ENCODE measurements around the gene SGTA. TPM values are rescaled to one million over a fixed set of nuclear protein-coding genes. Genes with fewer than 3 reads are reported as not detected.

The SGTA gene
- total RNA-seq, 1 experiment from 2014 or later = 103 TPM

- Histone ChIP-seq H3K27me3 (ENCODE audit: control insufficient read depth, insufficient read depth, low read length) (no peaks in the 10 kb centered on the region), H3K36me3 (replicated peaks; ENCODE audit: control insufficient read depth, insufficient read depth, low read length) (peaks cover 18% of the 10 kb centered on the region)
- peak; percentile 55 for DNase-seq
Measured at GRCh38 chr19:2761876-2762782, 20.9 kb downstream of the SGTA start.

GRCh38 chr19:2761309-2761677 lies 21.8 kb downstream of the SGTA start:
- Histone ChIP-seq H3K4me3 (ENCODE audit: insufficient read depth, low read depth, low read length) (no peak overlapping the region), H3K27me3 (ENCODE audit: control insufficient read depth, insufficient read depth, low read length) (no peaks in the 10 kb centered on the region), H3K36me3 (replicated peaks; ENCODE audit: control insufficient read depth, insufficient read depth, low read length) (peaks cover 19% of the 10 kb centered on the region)
- peak; percentile 58 for DNase-seq

More at GRCh38 chr19:2761876-2762782, 20.9 kb downstream of the SGTA start:
- no peak overlapping the region for H3K4me3 ChIP-seq (ENCODE audit: insufficient read depth, low read depth, low read length)

GRCh38 chr19:2759965-2760364 lies 23.1 kb downstream of the SGTA start:
- no peaks in the 10 kb centered on the region for H3K27me3 ChIP-seq (ENCODE audit: control insufficient read depth, insufficient read depth, low read length)
- no peak overlapping the region for H3K4me3 ChIP-seq (ENCODE audit: insufficient read depth, low read depth, low read length)
- no peak for DNase-seq
- H3K36me3 ChIP-seq (replicated peaks; ENCODE audit: control insufficient read depth, insufficient read depth, low read length) = peaks cover 21% of the 10 kb centered on the region

GRCh38 chr19:2759362-2759761 lies 23.7 kb downstream of the SGTA start:
- peaks cover 21% of the 10 kb centered on the region for H3K36me3 ChIP-seq (replicated peaks; ENCODE audit: control insufficient read depth, insufficient read depth, low read length)
- DNase-seq = no peak
- H3K4me3 ChIP-seq (ENCODE audit: insufficient read depth, low read depth, low read length) = no peak overlapping the region
- H3K27me3 ChIP-seq (ENCODE audit: control insufficient read depth, insufficient read depth, low read length) = no peaks in the 10 kb centered on the region

GRCh38 chr19:2758601-2759313 lies 24.3 kb downstream of the SGTA start:
- DNase-seq = no peak
- no peaks in the 10 kb centered on the region for H3K27me3 ChIP-seq (ENCODE audit: control insufficient read depth, insufficient read depth, low read length)
- H3K4me3 ChIP-seq (ENCODE audit: insufficient read depth, low read depth, low read length) = no peak overlapping the region
- H3K36me3 ChIP-seq (replicated peaks; ENCODE audit: control insufficient read depth, insufficient read depth, low read length) = peaks cover 20% of the 10 kb centered on the region

GRCh38 chr19:2756921-2757881 lies 25.9 kb downstream of the SGTA start:
- H3K27me3 ChIP-seq (ENCODE audit: control insufficient read depth, insufficient read depth, low read length) = no peaks in the 10 kb centered on the region
- peak; percentile 54 for DNase-seq
- no peak overlapping the region for H3K4me3 ChIP-seq (ENCODE audit: insufficient read depth, low read depth, low read length)
- H3K36me3 ChIP-seq (replicated peaks; ENCODE audit: control insufficient read depth, insufficient read depth, low read length) = peaks cover 16% of the 10 kb centered on the region

- DNase-seq = peak; percentile 55
- peaks cover 16% of the 10 kb centered on the region for H3K36me3 ChIP-seq (replicated peaks; ENCODE audit: control insufficient read depth, insufficient read depth, low read length)
- no peak overlapping the region for H3K4me3 ChIP-seq (ENCODE audit: insufficient read depth, low read depth, low read length)
- no peaks in the 10 kb centered on the region for H3K27me3 ChIP-seq (ENCODE audit: control insufficient read depth, insufficient read depth, low read length)
Measured at GRCh38 chr19:2756477-2756876, 26.6 kb downstream of the SGTA start.

- Histone ChIP-seq H3K36me3 (replicated peaks; ENCODE audit: control insufficient read depth, insufficient read depth, low read length) (peaks cover 16% of the 10 kb centered on the region), H3K4me3 (ENCODE audit: insufficient read depth, low read depth, low read length) (no peak overlapping the region), H3K27me3 (ENCODE audit: control insufficient read depth, insufficient read depth, low read length) (no peaks in the 10 kb centered on the region)
- no peak for DNase-seq
Measured at GRCh38 chr19:2755811-2756210, 27.3 kb downstream of the SGTA start.

GRCh38 chr19:2755448-2755705 lies 27.7 kb downstream of the SGTA start:
- Histone ChIP-seq H3K36me3 (replicated peaks; ENCODE audit: control insufficient read depth, insufficient read depth, low read length) (peaks cover 15% of the 10 kb centered on the region), H3K27me3 (ENCODE audit: control insufficient read depth, insufficient read depth, low read length) (no peaks in the 10 kb centered on the region), H3K4me3 (ENCODE audit: insufficient read depth, low read depth, low read length) (no peak overlapping the region)
- DNase-seq = no peak

GRCh38 chr19:2754659-2755447 lies 28.2 kb downstream of the SGTA start:
- peak; percentile 58 for DNase-seq
- peaks cover 15% of the 10 kb centered on the region for H3K36me3 ChIP-seq (replicated peaks; ENCODE audit: control insufficient read depth, insufficient read depth, low read length)
- H3K4me3 ChIP-seq (ENCODE audit: insufficient read depth, low read depth, low read length) = no peak overlapping the region
- no peaks in the 10 kb centered on the region for H3K27me3 ChIP-seq (ENCODE audit: control insufficient read depth, insufficient read depth, low read length)

GRCh38 chr19:2751438-2751830 lies 31.6 kb downstream of the SGTA start:
- H3K4me3 ChIP-seq (ENCODE audit: insufficient read depth, low read depth, low read length) = no peak overlapping the region
- H3K36me3 ChIP-seq (replicated peaks; ENCODE audit: control insufficient read depth, insufficient read depth, low read length) = peaks cover 7% of the 10 kb centered on the region
- no peaks in the 10 kb centered on the region for H3K27me3 ChIP-seq (ENCODE audit: control insufficient read depth, insufficient read depth, low read length)
- DNase-seq = no peak

- Histone ChIP-seq H3K4me3 (ENCODE audit: insufficient read depth, low read depth, low read length) (no peak overlapping the region), H3K27me3 (ENCODE audit: control insufficient read depth, insufficient read depth, low read length) (no peaks in the 10 kb centered on the region), H3K36me3 (replicated peaks; ENCODE audit: control insufficient read depth, insufficient read depth, low read length) (peaks cover 7% of the 10 kb centered on the region)
- DNase-seq = no peak
Measured at GRCh38 chr19:2750808-2751437, 32.1 kb downstream of the SGTA start.

GRCh38 chr19:2747349-2747748 lies 35.7 kb downstream of the SGTA start:
- DNase-seq = no peak
- Histone ChIP-seq H3K27me3 (ENCODE audit: control insufficient read depth, insufficient read depth, low read length) (no peaks in the 10 kb centered on the region; the same call in 1 of the 2 replicates), H3K4me3 (ENCODE audit: insufficient read depth, low read depth, low read length) (no peak overlapping the region), H3K36me3 (replicated peaks; ENCODE audit: control insufficient read depth, insufficient read depth, low read length) (no peaks in the 10 kb centered on the region)

All from H7 (cell line).